Calu3 (cell line): ENCODE data around the gene LDLR. TPM values are rescaled to one million over a fixed set of nuclear protein-coding genes. Genes with fewer than 3 reads are reported as not detected.
A peak's percentile ranks its signal among the peaks of the same experiment; 100 is the strongest.
"Not testable (repeated sequence)": the region's sequence is repeated elsewhere in the genome, so short reads cannot be mapped to it uniquely, and the experiment has no call there.

Experiments used
- BruUV-seq: library from RNA; stranded (reverse); fragments of 400-500 nt; replicated peaks from 2 replicates; lab custom pipeline; 2021; lab: Mats Ljungman, UMichigan
- CTCF ChIA-PET: fragments of 300-600 bp; sonication (Branson Sonifier 250); formaldehyde crosslinking; loops from one replicate; lab custom pipeline; 2022; ENCODE audit warnings: antibody characterized with exemption; lab: Charles Lee
- DNase-seq: peaks from one replicate; pipeline ENCODE4 v3.0.0; 2022
- H3K27ac Mint-ChIP-seq: one replicate; pipeline ENCODE4 v1.8.0; 2022; ENCODE audit warnings: mixed read lengths; ENCODE audit not compliant: unreplicated experiment
- H3K27me3 Mint-ChIP-seq: one replicate; pipeline ENCODE4 v1.8.0; 2022; ENCODE audit warnings: mixed read lengths; ENCODE audit not compliant: unreplicated experiment
- H3K36me3 Mint-ChIP-seq: one replicate; pipeline ENCODE4 v1.8.0; 2022; ENCODE audit warnings: mild to moderate bottlenecking, moderate library complexity, mixed read lengths; ENCODE audit not compliant: insufficient read depth, unreplicated experiment
- H3K4me1 Mint-ChIP-seq: one replicate; pipeline ENCODE4 v1.8.0; 2022; ENCODE audit warnings: mild to moderate bottlenecking, low read depth, mixed read lengths; ENCODE audit not compliant: unreplicated experiment
- H3K4me3 Mint-ChIP-seq: one replicate; pipeline ENCODE4 v1.8.0; 2022; ENCODE audit warnings: mild to moderate bottlenecking, low read depth, moderate library complexity, mixed read lengths; ENCODE audit not compliant: unreplicated experiment
- H3K9me3 Mint-ChIP-seq: one replicate; pipeline ENCODE4 v1.8.0; 2022; ENCODE audit warnings: low read depth, mixed read lengths; ENCODE audit not compliant: unreplicated experiment
- CTCF ChIP-seq: fragments of 200-600 bp; IDR thresholded peaks from one replicate; pipeline ENCODE4 v1.8.0; 2022; ENCODE audit warnings: antibody characterized with exemption; ENCODE audit not compliant: unreplicated experiment
- intact Hi-C: fragments of 100-400 bp; cut with micrococcal nuclease; formaldehyde crosslinking; loops from one replicate; pipeline ENCODE4 v1.10.0; 2022; ENCODE audit not compliant: unreplicated experiment
- total RNA-seq: library from RNA; stranded (reverse); gene quantifications from 2 replicates; pipeline ENCODE4 v1.2.3, GENCODE V29; 2022

Gene LDLR
- total RNA-seq, 1 experiment from 2014 or later = 289 TPM

GRCh38 chr19:11174336-11174735 lies 85.1 kb downstream of the LDLR start:
- intact Hi-C loops = no loop called here
- H3K27me3 Mint-ChIP-seq = no peaks in the 10 kb centered on the region
- no peaks in the 10 kb centered on the region for H3K9me3 Mint-ChIP-seq
- H3K27ac Mint-ChIP-seq = no peak overlapping the region
- CTCF ChIA-PET = no interaction called here
- peaks cover 11% of the 10 kb centered on the region for H3K36me3 Mint-ChIP-seq
- DNase-seq = no peak
- H3K4me1 Mint-ChIP-seq = no peaks in the 10 kb centered on the region
- no TSS peak for BruUV-seq
- TF ChIP-seq CTCF = no peak
- H3K4me3 Mint-ChIP-seq = no peak overlapping the region

- Mint-ChIP-seq H3K36me3 (peaks cover 7% of the 10 kb centered on the region), H3K4me1 (no peaks in the 10 kb centered on the region), H3K4me3 (no peak overlapping the region), H3K27ac (no peak overlapping the region), H3K9me3 (no peaks in the 10 kb centered on the region), H3K27me3 (no peaks in the 10 kb centered on the region)
- intact Hi-C loops = no loop called here
- TF ChIP-seq CTCF = no peak
- CTCF ChIA-PET = no interaction called here
- no TSS peak for BruUV-seq
- no peak for DNase-seq
Observed at GRCh38 chr19:11175920-11176319, 86.7 kb downstream of the LDLR start.

- no peaks in the 10 kb centered on the region for H3K9me3 Mint-ChIP-seq
- intact Hi-C loops = no loop called here
- no peak for TF ChIP-seq CTCF
- no TSS peak for BruUV-seq
- peaks cover 7% of the 10 kb centered on the region for H3K36me3 Mint-ChIP-seq
- H3K4me1 Mint-ChIP-seq = no peaks in the 10 kb centered on the region
- DNase-seq = no peak
- CTCF ChIA-PET = no interaction called here
- H3K4me3 Mint-ChIP-seq = no peak overlapping the region
- H3K27ac Mint-ChIP-seq = no peak overlapping the region
- no peaks in the 10 kb centered on the region for H3K27me3 Mint-ChIP-seq
Observed at GRCh38 chr19:11176466-11177193, 87.4 kb downstream of the LDLR start.

- Mint-ChIP-seq H3K4me1 (no peaks in the 10 kb centered on the region), H3K4me3 (no peak overlapping the region), H3K27ac (peak overlapping the region; percentile 5), H3K27me3 (no peaks in the 10 kb centered on the region), H3K36me3 (peaks cover 3% of the 10 kb centered on the region), H3K9me3 (no peaks in the 10 kb centered on the region)
- CTCF ChIA-PET = no interaction called here
- TF ChIP-seq CTCF = no peak
- BruUV-seq = no TSS peak
- DNase-seq = no peak
- intact Hi-C loops = no loop called here
Observed at GRCh38 chr19:11177592-11177991, 88.3 kb downstream of the LDLR start.

DNA sequence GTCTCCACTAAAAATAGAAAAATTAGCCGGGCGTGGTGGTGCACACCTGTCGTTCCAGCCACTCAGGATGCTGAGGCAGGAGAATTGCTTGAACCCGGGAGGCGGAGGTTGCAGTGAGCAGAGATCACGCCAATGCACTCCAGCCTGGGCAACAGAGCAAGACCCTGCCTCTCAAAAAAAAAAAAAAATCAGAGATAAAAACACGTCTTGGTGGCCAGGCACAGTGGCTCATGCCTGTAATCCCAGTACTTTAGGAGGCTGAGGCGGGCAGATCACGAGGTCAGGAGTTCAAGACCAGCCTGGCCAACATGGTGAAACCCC lies 89.8 kb downstream of the LDLR start:
- H3K4me1 Mint-ChIP-seq, H3K4me3 Mint-ChIP-seq, H3K27ac Mint-ChIP-seq, DNase-seq, intact Hi-C loops, H3K9me3 Mint-ChIP-seq, BruUV-seq, CTCF ChIA-PET, H3K36me3 Mint-ChIP-seq, H3K27me3 Mint-ChIP-seq: not testable (repeated sequence)
